ENCODE results near the gene JAKMIP2.

- TF ChIP-seq ATF2 (IDR thresholded peaks at IDR 0.05; ENCODE audit: low read length), result no peak
- TF ChIP-seq USF2 (IDR thresholded peaks at IDR 0.05; ENCODE audit: borderline replicate concordance, low read depth, low read length), result no peak
- no peak for TF ChIP-seq RCOR1 (conservative IDR thresholded peaks at IDR 0.05; ENCODE audit: low read depth, low read length)
Observed at GRCh38 chr5:147689426-147689825, 93.1 kb downstream of the JAKMIP2 start.

Measured in GM12878 (cell line).